Esophagus (tissue), 2 donors: ENCODE data around the gene MMP12. TPM values are rescaled to one million over a fixed set of nuclear protein-coding genes. Genes with fewer than 3 reads are reported as not detected.

Experiments
- H3K27ac ChIP-seq, 2 donors: one replicate each; pipeline ENCODE4 v1.5.1; 2013; ENCODE audit warnings: low read depth in 2 of 2, mild to moderate bottlenecking in 2 of 2, inconsistent platforms in 1 of 2, low read length in 1 of 2, moderate library complexity in 1 of 2
- H3K27me3 ChIP-seq, 2 donors: one replicate each; pipeline ENCODE4 v1.6.1; 2013; ENCODE audit warnings: low read length in 2 of 2, control low read depth in 1 of 2, mild to moderate bottlenecking in 1 of 2; ENCODE audit not compliant: insufficient read depth in 2 of 2, control insufficient read depth in 1 of 2
- H3K36me3 ChIP-seq, 2 donors: one replicate each; pipeline ENCODE4 v1.6.1; 2013; ENCODE audit warnings: low read length in 1 of 2; ENCODE audit not compliant: control insufficient read depth in 2 of 2, insufficient read depth in 2 of 2
- H3K4me1 ChIP-seq, 2 donors: one replicate each; pipeline ENCODE4 v1.6.1; 2013; ENCODE audit warnings: low read length in 1 of 2; ENCODE audit not compliant: control insufficient read depth in 2 of 2, insufficient read depth in 2 of 2
- H3K4me3 ChIP-seq, 2 donors: one replicate each; pipeline ENCODE4 v1.5.1; 2013; ENCODE audit warnings: low read length in 2 of 2, mild to moderate bottlenecking in 2 of 2, low read depth in 1 of 2, moderate library complexity in 1 of 2
- H3K9me3 ChIP-seq, 2 donors: one replicate each; pipeline ENCODE4 v1.6.1; 2013; ENCODE audit warnings: mild to moderate bottlenecking in 2 of 2, low read depth in 1 of 2, low read length in 1 of 2, moderate library complexity in 1 of 2; ENCODE audit not compliant: control insufficient read depth in 2 of 2, insufficient read depth in 1 of 2
- WGBS, 2 donors: extraction: QIAGEN DNeasy Blood & Tissue Kit; methylation state at CpG; one replicate each; pipeline ENCODE4 v1.1.7; 2013; 5-methylcytosine and 5-hydroxymethylcytosine counted together
- polyA plus RNA-seq, 2 donors: library from polyadenylated mRNA; stranded (reverse); fragments of 200-250 nt; gene quantifications; one replicate each; pipeline ENCODE4 v1.2.3, GENCODE V29; 2013
- donor health status: healthy with polysubstance abuse.
- donor health status: Bipolar disorder and iron deficiency.

MMP12 gene
- polyA plus RNA-seq, 2 donors, result 0.62 TPM; not detected in 1

GRCh38 chr11:102813484-102813883 lies 61.3 kb downstream of the MMP12 start:
- Histone ChIP-seq H3K36me3 (no peaks in the 10 kb centered on the region), H3K4me3 (no peak overlapping the region), H3K27ac (no peak overlapping the region), H3K9me3 (no peaks in the 10 kb centered on the region), H3K27me3 (no peaks in the 10 kb centered on the region), H3K4me1 (no peaks in the 10 kb centered on the region)
- WGBS, 2 donors, result 59 to 64% methylated on average over 1 of the region's 1 CpG

Other genes with a start within 250 kb of the MMP12 start
- not detected for gene MMP20, start 249.7 kb downstream of the MMP12 start, polyA plus RNA-seq
- under 1 TPM; 0.04 to 0.07 TPM for gene MMP27, start 169.2 kb downstream of the MMP12 start, polyA plus RNA-seq
- under 1 TPM in 1 of 2 donors, not detected in 1; 0.01 TPM for gene MMP8, start 150.0 kb downstream of the MMP12 start, polyA plus RNA-seq
- gene MMP10, start 94.4 kb downstream of the MMP12 start, polyA plus RNA-seq, result under 1 TPM; 0.02 to 0.12 TPM
- 1 to 10 TPM in 1 of 2 donors, under 1 TPM in 1; 0.24 to 1.3 TPM for gene MMP1, start 76.8 kb downstream of the MMP12 start, polyA plus RNA-seq
- under 1 TPM; 0.01 to 0.24 TPM for gene MMP3, start 31.4 kb downstream of the MMP12 start, polyA plus RNA-seq
- gene MMP13, start 80.8 kb upstream of the MMP12 start, polyA plus RNA-seq, result under 1 TPM in 1 of 2 donors, not detected in 1; 0.02 TPM
- gene DCUN1D5, start 217.2 kb upstream of the MMP12 start, polyA plus RNA-seq, result 10 to 100 TPM in 1 of 2 donors, 1 to 10 TPM in 1; 6.9 to 26.4 TPM
- gene DYNC2H1, start 234.4 kb upstream of the MMP12 start, polyA plus RNA-seq, result 1 to 10 TPM; 4.5 to 6.0 TPM